HG03432 (cell line): ENCODE results near the gene KIF14.
"Not testable (repeated sequence)": the region's sequence is repeated elsewhere in the genome, so short reads cannot be mapped to it uniquely, and the experiment has no call there.

ENCODE experiments used
- ATAC-seq: cut with Tn5 transposase; IDR thresholded peaks from one replicate; pipeline ENCODE4 v1.9.1; 2021; ENCODE audit warnings: mild to moderate bottlenecking, moderate library complexity; ENCODE audit not compliant: unreplicated experiment

Gene KIF14

GRCh38 chr1:200634261-200635122, 13.9 kb upstream of the KIF14 start:
- ATAC-seq: no peak

DNA sequence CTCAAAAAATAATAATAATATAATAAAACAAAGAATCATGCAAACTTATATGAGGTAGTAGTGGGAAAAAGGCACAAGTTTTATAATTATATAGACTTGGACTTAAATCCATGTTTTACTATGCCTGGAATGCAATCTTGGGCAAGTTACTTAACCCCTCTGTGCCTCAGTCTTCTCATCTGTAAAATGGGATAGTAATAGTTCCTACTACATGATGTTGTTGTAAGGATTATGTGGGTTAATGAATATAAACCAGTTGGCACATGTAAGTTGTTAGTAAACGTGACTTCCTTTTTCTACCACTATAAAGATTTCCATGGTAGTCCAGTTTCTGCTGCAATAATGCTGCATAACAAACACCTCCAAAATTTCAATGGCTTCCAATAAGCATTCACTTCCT, 10.8 kb upstream of the KIF14 start:
- no peak for ATAC-seq

DNA sequence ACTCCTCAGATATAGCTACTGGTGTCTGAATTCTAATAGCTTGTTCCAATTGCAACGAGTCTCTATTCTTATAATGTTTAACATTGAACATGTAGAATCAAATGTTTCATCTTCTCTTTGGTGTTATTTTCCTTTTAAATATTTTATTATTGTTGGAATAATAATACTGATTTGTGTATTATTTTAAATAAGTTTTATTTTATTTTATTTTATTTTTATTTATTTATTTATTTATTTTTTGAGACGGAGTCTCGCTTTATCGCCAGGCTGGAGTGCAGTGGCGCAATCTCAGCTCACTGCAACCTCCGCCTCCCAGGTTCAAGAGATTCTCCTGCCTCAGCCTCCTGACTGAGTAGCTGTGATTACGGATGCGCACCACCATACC, 10.0 kb upstream of the KIF14 start:
- not testable (repeated sequence) for ATAC-seq

GRCh38 chr1:200629876-200630514, 9.4 kb upstream of the KIF14 start:
- ATAC-seq: no peak

GRCh38 chr1:200628223-200628881, 7.8 kb upstream of the KIF14 start:
- ATAC-seq: peak; percentile 84

GRCh38 chr1:200627575-200628222, 7.1 kb upstream of the KIF14 start:
- no peak for ATAC-seq

DNA sequence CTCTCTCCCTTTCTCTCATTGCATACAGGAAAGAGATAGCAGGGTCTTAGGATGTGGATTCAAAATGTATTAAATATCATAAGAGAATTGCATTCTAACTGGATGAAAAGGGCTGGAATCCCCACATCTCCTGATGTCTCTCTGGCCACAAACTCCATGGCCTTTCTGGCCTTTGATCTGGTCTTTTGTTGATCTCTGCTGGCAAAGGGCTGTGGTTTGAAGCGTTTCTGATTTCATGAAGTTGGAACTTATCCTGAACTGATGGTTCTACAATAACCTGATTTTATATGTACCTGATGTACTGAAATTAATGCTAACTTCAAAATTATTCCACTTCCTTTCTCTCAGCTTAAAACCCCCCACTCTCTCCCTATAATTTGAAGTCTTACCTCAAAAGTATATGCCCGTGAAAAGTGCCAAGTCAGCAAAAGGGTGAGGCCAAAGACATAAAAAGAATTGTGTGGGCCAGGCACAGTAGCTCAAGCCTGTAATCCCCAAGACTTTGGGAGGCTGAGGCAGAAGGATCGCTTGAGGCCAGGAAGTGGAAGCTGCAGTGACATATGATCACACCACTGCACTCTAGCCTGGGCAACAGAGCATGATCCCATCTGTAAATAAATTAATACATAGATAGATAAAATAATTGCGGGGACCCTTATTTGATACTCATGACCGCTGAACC, 6.4 kb upstream of the KIF14 start:
- no peak for ATAC-seq

GRCh38 chr1:200625381-200625824, 4.9 kb upstream of the KIF14 start:
- peak; percentile 25 for ATAC-seq

DNA sequence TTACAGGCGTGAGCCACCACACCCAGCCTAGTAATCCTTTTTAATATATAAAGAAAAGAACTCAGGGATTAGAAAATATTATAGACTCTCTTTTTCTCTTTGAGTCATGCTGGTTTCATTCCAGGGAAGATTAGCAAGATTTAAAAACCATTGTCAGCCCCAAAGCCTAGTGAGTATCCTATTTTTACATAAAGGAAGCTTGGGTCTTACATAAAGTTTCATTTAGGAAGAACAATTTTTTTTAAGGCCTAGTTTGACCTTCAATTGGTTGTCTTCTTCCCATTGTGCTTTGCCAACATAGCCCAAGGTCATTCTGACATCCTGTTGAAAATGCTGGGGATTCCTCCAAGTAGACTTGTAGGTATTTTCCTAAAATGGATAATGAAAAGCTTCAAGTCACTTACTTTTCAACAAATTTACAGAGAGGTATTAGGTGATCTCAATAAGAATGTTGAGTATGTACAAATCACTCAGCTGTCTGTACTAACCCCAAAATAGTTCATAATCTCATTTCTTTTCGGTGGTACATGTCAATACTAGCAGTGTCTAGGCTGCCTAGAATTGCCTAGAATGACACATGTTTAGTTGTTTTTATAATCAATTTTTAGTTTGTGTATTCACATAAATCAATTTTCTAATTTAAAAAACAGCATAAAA, 4.3 kb upstream of the KIF14 start:
- ATAC-seq: no peak

- no peak for ATAC-seq
Measured at GRCh38 chr1:200619894-200620272, 668 bp downstream of the KIF14 start.

DNA sequence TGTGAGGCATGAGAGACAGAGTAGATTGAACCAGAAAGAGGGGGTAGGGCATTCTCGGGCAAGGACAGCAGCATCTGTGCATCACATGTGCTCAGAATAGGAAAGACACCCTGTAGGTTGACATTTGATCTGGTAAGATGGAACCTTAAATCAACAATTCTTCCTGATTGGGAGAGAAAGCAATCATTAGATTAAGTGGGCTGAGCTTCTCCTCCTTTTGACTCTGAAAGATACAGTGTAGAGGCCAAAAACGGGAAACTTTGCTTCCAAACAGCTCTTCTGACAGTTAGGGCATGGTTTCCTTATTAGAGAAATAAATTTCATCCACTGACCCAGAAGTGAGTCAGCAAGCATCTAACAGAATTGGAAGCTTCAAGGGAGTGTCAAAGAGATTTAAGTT, 9.7 kb downstream of the KIF14 start:
- ATAC-seq: no peak

DNA sequence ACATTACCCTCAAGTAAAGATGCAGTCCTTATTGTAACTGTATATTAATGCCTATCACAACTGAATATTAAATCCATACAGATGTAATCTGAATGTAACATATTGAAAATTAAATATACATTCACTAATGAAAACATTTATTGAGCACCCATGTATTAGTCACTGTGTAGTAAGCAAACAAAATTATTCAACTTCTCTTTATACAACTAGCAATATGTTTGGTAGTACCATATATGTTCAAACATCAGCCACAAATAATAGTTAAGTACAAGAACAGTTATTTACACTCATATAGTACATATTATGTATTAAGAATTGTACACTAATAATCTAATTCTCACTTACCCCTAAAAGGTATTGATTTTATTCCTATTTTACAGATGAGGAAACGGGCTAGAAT, 17.9 kb downstream of the KIF14 start:
- ATAC-seq: no peak

DNA sequence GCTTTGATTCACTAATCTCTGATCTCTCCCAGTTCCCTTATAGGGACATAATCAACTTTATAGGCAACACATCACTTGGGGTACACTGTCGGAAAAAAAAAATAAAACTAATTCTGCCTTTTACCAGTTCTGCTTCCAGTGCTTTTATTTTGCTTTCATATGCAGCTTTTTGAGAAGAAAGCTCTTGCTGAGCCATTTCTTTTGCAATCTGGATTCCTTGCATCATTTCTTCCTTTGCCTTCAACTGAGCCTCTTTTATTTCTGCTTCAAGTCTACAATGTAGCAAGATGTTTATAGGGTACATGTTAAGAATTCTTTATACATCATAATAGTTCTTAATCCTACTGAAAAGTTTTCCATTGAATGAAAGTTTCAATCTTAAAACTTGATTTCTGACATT, 30.6 kb downstream of the KIF14 start:
- ATAC-seq: no peak

GRCh38 chr1:200588698-200589097, 31.9 kb downstream of the KIF14 start:
- ATAC-seq: no peak

GRCh38 chr1:200564319-200564718, 56.2 kb downstream of the KIF14 start:
- ATAC-seq: no peak

- ATAC-seq: peak; percentile 36
Measured at GRCh38 chr1:200561856-200562214, 58.7 kb downstream of the KIF14 start.

DNA sequence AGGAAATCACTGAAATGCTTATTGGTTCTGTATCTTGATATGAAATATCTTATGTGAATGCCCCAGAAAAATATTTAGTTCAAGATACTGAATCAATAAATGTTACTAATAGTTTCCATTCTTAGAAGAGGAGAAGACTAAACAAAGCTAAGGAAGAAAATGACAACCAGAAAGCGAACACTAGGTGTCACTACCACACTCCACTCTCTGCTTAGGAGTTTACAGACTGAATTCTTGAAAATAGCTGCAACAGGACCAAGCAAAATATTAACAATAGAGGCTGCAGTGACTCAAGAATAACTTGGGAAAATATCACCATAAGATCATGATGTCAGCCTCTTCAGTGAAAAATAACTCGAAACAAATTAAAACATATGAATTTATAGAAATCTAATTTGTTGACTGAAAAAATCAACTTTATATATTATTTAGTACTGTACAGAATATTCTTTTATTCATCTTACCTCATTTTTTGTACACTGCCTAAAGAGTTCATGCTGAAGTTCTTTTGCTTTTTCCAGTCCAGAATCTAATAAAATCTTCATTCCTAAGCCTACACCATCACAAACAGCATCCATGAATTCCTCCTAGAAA, 61.6 kb downstream of the KIF14 start:
- peak; percentile 52 for ATAC-seq

DNA sequence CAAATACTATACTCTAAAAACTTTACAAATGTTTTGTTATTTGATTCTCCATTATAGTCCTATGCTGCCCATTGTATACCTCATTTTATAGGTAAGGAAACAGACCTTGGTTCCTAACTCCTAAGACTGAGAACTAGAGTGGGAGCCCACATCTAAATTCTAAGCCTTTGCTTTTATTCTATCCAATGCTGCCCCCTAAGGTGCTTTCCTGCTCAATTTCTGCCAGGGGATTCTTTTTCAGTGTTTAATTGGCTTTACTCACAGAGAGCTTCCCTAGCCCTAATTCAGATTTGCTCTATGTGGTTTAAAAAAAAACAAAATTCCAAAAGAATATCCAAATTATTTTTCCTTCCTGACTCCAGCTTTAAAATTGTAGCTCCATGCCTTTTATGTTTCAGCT, 64.5 kb downstream of the KIF14 start:
- no peak for ATAC-seq

- ATAC-seq: not testable (repeated sequence)
Measured at GRCh38 chr1:200552737-200553136, 67.8 kb downstream of the KIF14 start.

DNA sequence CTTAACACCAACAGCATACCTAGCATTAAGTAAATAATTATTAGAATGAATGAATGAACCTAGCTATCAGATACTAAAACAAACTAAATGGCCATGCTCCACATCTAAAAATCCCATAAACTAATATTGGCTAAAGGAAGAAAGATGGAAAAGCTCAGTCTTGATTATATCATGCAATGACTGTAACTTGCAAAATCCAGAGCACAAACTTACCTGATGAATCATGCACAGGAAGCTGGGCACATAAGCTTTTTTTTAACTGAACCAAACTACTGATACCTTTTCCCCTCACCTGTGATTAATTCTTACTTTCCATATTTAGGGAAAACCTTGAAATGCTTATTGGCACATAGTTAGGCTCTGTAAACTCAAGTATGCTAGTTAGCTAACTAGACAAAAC, 70.2 kb downstream of the KIF14 start:
- no peak for ATAC-seq
